Left ventricle myocardium superior (tissue), 1 donor: ENCODE data around the gene OR2C1. TPM values are rescaled to one million over a fixed set of nuclear protein-coding genes. Genes with fewer than 3 reads are reported as not detected.

ENCODE experiments used
- ATAC-seq: fragments of 200-7000 bp; cut with Tn5 transposase; one replicate; pipeline ENCODE4 v1.9.1; 2020; ENCODE audit warnings: mild to moderate bottlenecking, moderate library complexity
- DNase-seq: peaks from one replicate; pipeline ENCODE4 v3.0.0-alpha.2; 2020
- intact Hi-C: fragments of 100-400 bp; cut with micrococcal nuclease; formaldehyde crosslinking; loops from one replicate; pipeline ENCODE4 v1.11.0; 2022
- long read RNA-seq: library from polyadenylated mRNA; unstranded; transcript quantifications from one replicate; pipeline ENCODE4 v2.0.0, GENCODE V29; 2021
- total RNA-seq: library from RNA; stranded (reverse); fragmentation: NEBNext Ultra II Directional; extraction: Animal tissue kit (Norgen Biotek cat#: 25700); gene quantifications from one replicate; pipeline ENCODE4 v1.2.1, GENCODE V29; 2021
- donor health status: DM: no; HTN: yes; CAD: no; lungs with severe emphysema.

Gene OR2C1
- not detected for total RNA-seq
- long read RNA-seq = 0 reads

GRCh38 chr16:3355589-3355988, at the start of gene OR2C1:
TSS of gene OR2C1 (plus strand) at chr16:3355889. CDS start at chr16:3355941, 52 bp downstream.
- DNase-seq (no peak), ATAC-seq (no peak)
- intact Hi-C loops = no loop called here

- ATAC-seq (no peak), DNase-seq (no peak)
- intact Hi-C loops = no loop called here
Measured at GRCh38 chr16:3306078-3306477, 49.6 kb upstream of the OR2C1 start.

- DNase-seq (no peak), ATAC-seq (no peak)
- intact Hi-C loops = loop anchor here (10.0 kb wide), 1 partner anchor 87 kb away; no protein-coding TSS in a partner anchor
Measured at GRCh38 chr16:3311496-3311895, 44.2 kb upstream of the OR2C1 start.

- DNase-seq = no peak
- no peak for ATAC-seq
- intact Hi-C loops = loop anchor here (10.0 kb wide), 1 partner anchor 93 kb away; no protein-coding TSS in a partner anchor
Measured at GRCh38 chr16:3317315-3317999, 38.2 kb upstream of the OR2C1 start.

- no peak for DNase-seq
- intact Hi-C loops = no loop called here
- no peak for ATAC-seq
Measured at GRCh38 chr16:3321816-3322215, 33.9 kb upstream of the OR2C1 start.

DNA sequence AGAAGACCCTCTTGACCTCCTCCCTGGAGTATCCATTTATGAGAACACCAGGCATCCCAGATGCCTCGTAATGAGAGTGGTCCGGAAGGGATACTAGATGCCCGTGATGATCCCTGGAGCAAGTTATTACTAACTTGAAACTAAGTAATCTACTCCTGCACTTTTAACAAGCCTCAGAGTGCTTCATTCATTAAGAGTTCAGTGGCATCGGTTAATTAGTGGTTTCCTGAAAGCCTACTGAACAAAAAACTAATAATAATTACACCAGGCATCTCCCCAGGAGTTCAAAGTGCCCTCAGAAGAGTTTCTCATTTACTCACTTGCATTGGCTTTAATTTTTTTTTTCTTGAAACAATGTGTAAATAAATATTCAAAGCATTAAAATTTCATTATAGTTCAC, 28.2 kb upstream of the OR2C1 start:
- ATAC-seq (no peak), DNase-seq (no peak)
- intact Hi-C loops = no loop called here

GRCh38 chr16:3328104-3328503, 27.6 kb upstream of the OR2C1 start:
- intact Hi-C loops = no loop called here
- ATAC-seq (no peak), DNase-seq (no peak)

- no peak for DNase-seq
- no peak for ATAC-seq
- intact Hi-C loops = no loop called here
Measured at GRCh38 chr16:3328643-3329042, 27.0 kb upstream of the OR2C1 start.

GRCh38 chr16:3346041-3346440, 9.6 kb upstream of the OR2C1 start:
- DNase-seq = no peak
- ATAC-seq = no peak
- intact Hi-C loops = no loop called here

- ATAC-seq (no peak), DNase-seq (no peak)
- intact Hi-C loops = no loop called here
Measured at GRCh38 chr16:3347586-3347985, 8.1 kb upstream of the OR2C1 start.

GRCh38 chr16:3348547-3349167, 7.0 kb upstream of the OR2C1 start:
- DNase-seq = no peak
- ATAC-seq = peak; percentile 89
- intact Hi-C loops = no loop called here

GRCh38 chr16:3349175-3349574, 6.5 kb upstream of the OR2C1 start:
- ATAC-seq (peak; percentile 28), DNase-seq (no peak)
- intact Hi-C loops = no loop called here

- intact Hi-C loops = no loop called here
- ATAC-seq = no peak
- no peak for DNase-seq
Measured at GRCh38 chr16:3356118-3356517, 429 bp downstream of the OR2C1 start.

DNA sequence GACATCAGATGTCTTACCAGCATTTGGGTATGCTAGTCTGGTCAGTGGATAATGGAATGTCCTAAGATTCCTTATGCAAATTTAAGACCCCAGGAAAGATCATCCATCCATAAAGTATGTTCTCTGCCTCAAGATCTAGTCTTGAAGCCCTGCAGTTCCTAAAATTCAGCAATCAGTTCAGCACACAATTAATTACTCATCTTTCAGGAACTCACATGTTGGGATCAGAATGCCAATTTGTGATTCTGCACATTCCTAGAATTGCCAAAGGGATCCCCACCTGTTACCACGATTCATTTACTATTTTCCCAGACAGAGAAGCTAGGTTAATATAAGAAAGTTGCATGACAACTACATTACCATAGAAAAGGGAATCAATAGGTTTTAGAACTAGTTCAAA, 3.2 kb downstream of the OR2C1 start:
- intact Hi-C loops = no loop called here
- DNase-seq (no peak), ATAC-seq (no peak)

DNA sequence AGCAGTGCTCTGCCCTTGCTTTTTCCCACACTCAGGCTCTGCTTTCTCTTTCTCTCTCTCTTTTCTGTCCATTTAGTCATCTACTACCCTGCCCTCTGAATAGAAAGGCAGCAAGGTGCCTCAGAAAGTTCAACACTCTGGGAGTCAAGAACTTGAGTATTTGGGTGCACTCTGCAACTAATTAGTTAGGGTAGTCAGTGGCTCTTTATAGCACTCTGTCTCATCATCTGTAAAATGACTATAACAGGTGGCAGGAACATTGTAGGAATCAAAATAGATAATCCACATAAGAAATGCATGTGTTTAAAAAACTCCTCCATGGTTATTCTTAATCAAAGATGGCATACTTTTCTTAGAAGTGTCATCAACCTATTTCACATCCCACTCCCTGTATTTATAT, 7.2 kb downstream of the OR2C1 start:
- no peak for DNase-seq
- no peak for ATAC-seq
- intact Hi-C loops = no loop called here

DNA sequence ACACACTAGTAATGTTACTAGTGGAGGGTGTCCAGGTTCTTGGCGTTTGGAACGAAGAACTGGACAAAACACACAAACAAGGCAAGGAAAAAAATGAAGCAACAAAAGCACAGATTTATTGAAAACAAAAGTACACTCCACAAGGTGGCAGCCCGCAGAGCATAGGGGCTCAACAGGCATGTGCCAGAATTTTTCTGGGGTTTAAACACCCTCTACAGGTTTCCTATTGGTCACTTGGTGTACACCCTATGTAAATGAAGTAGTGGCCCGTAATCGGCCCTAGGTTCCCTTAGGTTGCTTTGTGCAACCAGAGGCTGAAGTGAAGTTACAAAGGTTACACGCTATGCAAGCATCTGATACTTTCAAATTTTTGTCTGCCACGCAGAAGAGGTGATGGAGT, 8.1 kb downstream of the OR2C1 start:
- intact Hi-C loops = no loop called here
- DNase-seq (no peak), ATAC-seq (no peak)

DNA sequence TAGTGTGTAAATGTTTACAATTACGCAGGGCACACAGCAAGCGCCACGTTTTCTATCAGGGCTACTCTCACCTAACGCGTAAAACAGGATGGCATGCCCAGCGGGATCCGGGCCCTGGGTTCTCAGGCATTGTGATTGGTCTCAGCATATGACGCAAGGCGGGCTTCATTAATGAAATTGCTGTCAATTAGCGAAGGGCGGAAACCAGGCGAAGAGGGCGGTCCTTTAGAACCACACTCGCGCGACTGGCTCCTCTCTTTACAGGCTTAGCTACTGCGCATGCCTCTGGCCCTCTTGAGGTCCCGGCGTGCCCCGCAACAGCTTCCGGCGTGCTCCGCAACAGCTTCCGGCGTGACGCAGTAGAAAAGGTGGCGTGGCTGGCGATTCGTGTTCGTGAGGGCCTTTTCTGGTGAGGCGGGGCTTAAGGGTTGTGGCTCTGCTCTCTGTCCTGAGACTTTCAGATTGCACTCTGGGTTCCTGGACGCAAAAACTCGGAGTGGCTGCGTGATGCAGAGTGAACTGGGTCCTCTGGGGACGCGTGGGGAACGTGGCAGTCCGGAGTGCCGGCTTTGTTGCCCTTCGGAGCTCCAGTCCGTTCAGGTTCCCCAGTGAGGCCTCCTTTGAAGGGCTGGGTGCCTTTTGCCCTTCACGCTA, 9.2 kb downstream of the OR2C1 start:
- peak; percentile 100 for ATAC-seq
- DNase-seq = peak; percentile 90
- intact Hi-C loops = no loop called here

DNA sequence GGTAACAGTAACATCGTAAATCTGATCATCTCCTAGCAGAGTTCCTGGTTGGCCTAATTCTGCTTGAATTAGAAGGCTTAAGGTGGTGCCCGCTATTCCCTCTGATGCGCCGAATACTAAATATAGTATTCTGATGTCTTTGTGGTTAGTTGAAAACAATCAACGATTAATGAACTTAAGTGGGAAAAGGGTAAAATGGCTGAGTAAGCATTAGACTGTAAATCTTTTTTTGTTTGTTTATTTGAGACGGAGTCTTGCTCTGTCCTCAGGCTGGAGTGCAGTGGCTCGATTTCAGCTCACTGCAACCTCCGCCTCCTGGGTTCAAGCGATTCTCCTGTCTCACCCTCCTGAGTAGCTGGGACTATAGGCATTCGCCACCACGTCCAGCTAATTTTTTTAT, 13.4 kb downstream of the OR2C1 start:
- no peak for ATAC-seq
- intact Hi-C loops = no loop called here
- no peak for DNase-seq

- intact Hi-C loops = no loop called here
- DNase-seq (no peak), ATAC-seq (no peak)
Measured at GRCh38 chr16:3375680-3376079, 20.0 kb downstream of the OR2C1 start.

GRCh38 chr16:3377917-3378316, 22.2 kb downstream of the OR2C1 start:
- ATAC-seq = no peak
- intact Hi-C loops = no loop called here
- no peak for DNase-seq

GRCh38 chr16:3383045-3383448, 27.4 kb downstream of the OR2C1 start:
- intact Hi-C loops = no loop called here
- DNase-seq = no peak
- no peak for ATAC-seq
